NAMALWA (cell line): ENCODE data around the gene SFXN5.
"Not testable (repeated sequence)": the region's sequence is repeated elsewhere in the genome, so short reads cannot be mapped to it uniquely, and the experiment has no call there.

Experiments
- DNase-seq: peaks from one replicate; pipeline ENCODE4 v3.0.0-alpha.2; 2015; ENCODE audit warnings: low spot score

Gene SFXN5

GRCh38 chr2:72921853-72922252 is 149.7 kb downstream of the SFXN5 start:
- DNase-seq, result no peak

DNA sequence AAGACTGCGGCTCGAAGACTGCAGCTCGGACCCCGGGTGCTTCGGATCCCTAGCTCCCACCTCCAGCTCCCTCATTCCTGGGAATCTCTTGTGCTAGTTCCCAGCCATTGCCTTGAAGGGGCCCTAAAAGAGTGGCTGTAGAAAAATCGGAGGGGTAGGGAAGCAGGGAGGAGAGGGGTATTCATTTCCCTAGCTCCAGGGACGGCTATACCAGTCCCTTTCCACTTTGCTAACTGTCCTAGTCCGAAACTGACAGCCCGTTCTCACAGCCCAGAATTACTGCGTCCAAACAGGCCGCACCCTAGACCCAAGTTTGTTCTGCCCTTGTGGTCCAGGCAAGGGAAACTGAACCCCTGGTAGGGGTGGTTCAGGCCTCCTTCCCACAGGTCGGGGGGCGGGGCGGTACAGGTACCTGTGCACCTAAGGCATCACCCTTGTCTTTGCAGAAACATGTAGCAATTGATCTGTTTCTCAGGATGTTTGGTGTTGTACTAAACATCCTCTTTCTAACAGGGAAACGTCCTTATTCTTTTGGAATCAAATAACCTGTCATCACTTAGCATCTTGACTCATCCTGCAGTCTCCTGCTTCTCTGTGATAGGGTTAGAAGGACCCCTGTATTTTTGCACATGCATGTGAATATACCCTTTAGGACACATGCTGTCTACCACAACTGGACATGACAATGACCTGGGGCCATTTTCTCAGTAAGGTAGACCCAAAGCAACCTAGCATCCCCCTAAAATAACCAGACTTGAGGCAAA is 150.2 kb downstream of the SFXN5 start:
- no peak for DNase-seq

DNA sequence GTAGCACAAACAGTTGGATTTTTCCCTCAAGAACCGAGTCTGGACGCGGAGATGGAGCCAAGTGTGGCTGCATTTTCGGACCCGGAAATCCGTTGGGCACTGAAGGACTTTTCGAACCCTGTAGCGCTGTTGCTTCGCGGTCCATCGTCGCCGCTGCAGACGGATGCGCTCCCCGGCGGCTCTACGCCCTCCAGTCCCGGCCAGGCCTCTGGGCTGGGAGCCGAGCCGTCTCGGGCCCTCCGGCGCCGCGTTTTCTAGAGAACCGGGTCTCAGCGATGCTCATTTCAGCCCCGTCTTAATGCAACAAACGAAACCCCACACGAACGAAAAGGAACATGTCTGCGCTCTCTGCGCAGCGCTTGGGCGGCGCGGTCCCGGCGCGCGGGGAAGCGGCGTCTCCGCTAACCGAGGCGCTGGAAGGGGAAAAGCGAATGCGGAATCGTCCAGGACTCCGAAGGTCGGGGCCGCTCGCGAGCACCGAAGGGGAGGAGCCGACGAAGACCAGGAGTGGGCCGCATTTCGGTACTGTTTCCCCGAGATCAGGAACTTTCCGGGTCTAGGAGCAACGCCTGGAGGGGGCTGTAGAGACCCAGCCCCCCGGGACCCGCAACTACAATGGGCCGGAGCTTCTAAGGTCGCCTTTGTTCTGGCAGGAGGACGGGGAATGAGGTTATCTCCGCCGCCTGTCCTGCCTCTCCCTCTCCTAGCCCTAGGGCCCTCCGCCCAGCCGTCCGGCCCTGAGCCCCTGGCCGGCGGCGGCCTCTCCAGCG is 151.0 kb downstream of the SFXN5 start:
- DNase-seq, result no peak

DNA sequence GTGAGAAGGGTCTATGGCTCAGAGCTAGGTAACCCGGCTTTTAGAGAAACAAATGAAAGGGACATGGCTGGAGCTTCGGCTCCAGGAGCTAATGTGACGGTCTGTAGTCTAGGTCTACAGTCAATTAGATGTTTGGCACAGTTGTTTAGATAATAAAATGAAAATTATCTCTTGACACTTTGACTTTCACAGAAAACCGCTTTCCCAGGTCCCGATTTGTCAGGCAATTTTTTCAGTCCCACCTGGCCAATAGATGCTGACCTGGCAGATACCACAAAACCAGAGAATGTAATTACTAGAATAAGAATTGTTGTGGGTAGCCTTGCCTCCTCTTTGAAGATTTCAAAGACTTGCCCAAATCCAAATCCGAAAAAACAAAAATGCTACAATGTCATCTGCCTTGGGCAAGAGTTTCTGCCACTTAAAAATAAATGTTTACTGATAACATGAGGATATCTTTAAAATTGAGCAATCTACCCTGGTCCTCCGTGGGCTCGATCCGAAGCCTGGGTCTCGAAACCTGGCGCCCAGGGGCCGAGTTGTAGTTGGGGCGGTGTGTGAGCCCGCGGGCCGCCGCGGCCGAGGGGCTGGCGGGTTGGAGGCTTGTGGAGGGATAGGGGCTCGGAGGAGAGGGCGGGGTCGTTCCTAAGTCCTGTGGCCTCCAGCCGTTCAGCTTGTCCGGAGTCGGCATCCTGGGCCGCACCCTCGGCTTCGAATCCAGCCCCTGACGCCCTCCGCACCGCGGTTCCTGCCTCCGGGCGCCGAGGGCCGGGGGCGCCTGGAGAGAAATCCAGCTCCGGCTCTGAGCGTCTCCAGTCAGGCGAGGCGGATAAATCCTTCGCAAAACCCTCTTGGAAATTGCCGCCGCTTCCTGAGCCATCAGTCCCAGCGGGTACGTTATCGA is 151.8 kb downstream of the SFXN5 start:
- no peak for DNase-seq

DNA sequence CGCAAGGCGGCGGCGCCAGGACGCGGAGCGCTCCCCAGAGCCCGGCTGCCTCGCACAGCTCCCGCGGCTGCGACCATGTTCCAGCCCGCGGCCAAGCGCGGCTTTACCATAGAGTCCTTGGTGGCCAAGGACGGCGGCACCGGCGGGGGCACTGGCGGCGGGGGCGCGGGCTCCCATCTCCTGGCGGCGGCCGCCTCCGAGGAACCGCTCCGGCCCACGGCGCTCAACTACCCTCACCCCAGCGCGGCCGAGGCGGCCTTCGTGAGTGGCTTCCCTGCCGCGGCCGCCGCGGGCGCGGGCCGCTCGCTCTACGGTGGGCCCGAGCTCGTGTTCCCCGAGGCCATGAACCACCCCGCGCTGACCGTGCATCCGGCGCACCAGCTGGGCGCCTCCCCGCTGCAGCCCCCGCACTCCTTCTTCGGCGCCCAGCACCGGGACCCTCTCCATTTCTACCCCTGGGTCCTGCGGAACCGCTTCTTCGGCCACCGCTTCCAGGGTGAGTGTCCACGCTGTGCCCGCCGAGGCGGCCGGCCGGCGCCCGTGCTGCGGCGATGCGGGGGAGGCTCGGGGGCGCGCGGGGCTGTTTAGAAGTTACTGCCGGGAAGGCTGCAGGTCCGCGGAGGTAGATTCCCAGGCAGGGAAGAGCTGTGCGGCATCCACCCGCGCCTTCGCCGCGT is 153.5 kb downstream of the SFXN5 start:
- DNase-seq, result no peak

GRCh38 chr2:72917138-72917876 is 154.2 kb downstream of the SFXN5 start, which contains the start of gene EMX1:
EMX1 (plus strand) TSS chr2:72917519; CDS start chr2:72917853, 334 bp downstream.
- no peak for DNase-seq

GRCh38 chr2:72916743-72917137 is 154.8 kb downstream of the SFXN5 start:
- DNase-seq, result no peak

GRCh38 chr2:72915907-72916742 is 155.4 kb downstream of the SFXN5 start:
- no peak for DNase-seq

DNA sequence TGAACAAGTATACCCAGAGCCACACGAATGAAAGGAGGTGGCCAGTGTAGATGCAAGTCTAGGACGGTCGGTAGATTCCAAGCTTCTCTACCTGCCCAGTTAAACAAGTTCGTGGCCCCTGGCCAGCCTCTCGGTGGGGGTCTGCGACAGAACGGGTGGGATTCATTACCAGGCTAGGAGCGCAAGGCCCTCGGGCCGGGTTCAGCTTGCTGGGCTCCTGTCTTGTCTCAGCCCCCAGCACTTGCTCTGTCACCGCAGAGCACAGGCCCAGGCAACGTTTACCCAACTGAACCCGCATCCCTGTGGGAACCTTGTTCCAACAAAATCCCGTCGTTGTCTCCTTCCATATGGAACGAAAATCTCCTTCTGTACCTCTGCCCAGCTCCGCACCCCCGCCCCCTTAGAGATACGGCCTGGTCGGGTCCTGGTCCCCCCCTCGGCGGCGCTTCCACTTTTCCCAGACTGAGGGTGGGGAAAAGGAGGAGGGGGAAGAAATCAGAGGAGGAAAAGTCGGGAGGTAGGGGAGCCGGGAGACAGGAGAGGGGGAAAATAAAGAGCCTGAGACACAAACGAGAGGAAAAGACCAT is 156.1 kb downstream of the SFXN5 start:
- DNase-seq, result no peak

DNA sequence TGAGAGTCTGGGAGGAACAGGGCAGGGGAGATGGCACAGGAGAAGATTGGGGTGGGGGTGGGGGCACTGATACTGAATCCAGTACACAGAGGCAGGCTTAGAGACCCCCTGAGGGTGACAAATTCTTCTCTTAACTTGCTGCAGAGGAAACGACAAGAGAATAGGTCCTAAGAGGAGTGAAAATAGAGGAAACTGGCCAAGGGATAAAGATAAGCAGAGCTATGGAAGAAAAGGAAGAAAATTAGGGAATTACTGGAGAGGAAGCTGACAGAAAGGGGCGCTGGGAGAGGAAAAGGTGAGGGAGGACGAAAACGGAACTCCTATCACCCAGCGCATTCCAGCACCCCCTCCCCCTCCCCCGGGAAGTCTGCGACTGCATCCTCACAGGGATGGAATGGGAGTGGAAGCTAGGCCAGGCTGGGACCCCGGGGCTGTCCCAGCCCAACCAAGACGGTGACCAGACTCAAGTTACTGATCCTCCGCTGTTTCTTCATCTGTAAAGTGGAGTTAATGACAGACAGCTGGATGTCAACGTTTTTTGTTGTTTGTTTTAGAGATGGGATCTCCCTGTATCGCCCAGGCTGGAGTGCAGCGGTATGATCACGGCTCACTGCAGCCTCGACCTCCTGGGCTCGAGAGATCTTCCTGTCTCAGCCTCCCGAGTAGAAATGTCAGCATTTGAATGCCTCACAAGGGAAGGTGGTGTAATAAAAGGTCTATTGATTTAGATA is 156.8 kb downstream of the SFXN5 start:
- DNase-seq, result no peak

DNA sequence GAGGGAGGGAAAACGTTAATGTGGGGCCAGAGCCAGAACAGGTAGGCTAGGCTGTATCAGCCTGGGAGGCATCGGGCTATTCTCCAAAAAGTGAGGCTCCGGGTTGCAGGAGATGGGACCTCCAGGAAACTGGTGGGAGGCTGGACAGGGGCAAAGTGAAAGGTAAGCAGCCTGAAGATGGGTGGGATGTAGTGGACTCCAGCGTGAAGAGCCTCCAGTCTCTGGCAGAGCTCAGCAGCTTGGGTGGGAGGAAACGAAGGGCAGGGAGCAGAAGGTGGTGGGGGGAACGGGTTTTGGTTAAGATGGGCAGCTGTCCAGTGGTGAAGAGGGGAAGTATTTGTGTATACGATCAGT is 157.3 kb downstream of the SFXN5 start:
- DNase-seq, result no peak

- DNase-seq, result no peak
Observed at GRCh38 chr2:72913486-72914205, 157.9 kb downstream of the SFXN5 start.

GRCh38 chr2:72911256-72911655 is 160.3 kb downstream of the SFXN5 start:
- DNase-seq, result no peak

DNA sequence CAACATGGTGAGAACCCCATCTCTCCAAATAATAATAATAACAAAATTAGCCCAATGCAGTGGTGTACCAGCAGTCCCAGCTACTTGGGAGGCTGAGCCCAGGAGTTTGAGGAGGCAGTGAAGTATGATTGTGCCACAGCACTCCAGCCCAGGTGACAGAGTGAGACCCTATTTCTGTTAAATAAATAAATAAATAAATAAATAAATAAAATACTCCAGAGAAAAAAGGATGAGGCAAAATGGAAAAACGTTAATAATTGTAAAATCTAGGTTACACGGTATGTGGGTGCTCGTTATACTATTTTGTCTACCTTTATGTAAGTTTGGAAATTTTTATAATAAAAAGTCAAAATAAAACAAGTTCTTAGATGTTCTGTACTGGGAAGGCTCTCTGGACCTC is 162.8 kb downstream of the SFXN5 start:
- DNase-seq, result no peak

- not testable (repeated sequence) for DNase-seq
Observed at GRCh38 chr2:72907369-72907768, 164.1 kb downstream of the SFXN5 start.

DNA sequence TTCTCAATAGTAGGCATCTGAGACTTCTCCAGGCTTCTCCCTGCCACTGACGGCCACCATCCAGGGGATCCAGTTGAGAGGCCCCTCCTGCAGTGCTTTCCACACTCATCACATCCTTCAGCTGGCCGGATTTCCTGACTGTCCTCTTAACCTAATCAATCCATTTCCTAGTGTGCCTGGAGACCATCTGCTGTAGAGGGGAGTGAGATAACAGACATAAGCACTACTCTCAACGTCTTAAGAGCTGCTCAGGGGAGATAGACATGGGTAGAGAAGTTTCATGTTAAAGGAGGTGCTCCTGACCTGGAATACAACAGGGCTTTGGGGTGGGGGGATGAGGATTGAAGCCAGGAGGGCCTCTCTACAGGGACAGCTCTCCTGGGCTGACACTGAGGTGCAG is 170.1 kb downstream of the SFXN5 start:
- DNase-seq, result no peak

DNA sequence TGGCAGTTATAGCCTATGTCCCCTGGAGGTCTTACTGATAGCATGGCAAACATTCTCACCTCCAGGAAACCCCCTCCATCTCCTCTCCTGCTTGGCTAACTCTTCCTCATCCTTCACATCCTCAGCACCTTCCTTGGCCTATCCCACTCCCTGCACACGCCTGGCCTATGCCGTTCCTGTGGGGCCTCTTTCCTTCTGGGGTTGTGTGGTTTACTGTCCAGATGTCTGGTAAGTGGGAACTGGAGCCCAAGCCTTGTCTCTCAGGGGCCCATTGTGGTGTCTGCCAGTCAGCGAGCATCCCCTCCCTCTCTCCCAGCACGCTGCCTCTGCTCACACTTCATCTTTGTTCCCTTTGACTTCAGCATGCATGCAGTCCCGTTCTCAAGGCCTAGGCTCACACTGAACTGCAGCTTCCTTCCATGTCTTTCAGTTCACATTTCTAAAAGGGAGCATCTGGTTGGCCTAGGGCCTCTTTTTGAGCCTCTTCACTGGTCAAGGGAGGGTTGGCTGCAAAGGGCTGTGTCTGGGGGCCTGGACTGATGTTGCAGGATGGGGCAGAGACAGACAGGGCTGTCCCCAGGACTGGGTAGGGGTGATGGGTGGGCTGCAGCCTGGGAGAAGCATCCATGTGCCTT is 171.2 kb downstream of the SFXN5 start:
- no peak for DNase-seq

- DNase-seq, result no peak
Observed at GRCh38 chr2:72898585-72898906, 173.0 kb downstream of the SFXN5 start.
